A673 (cell line): Measurements from ENCODE around the gene CCDC171. TPM values are rescaled to one million over a fixed set of nuclear protein-coding genes. Genes with fewer than 3 reads are reported as not detected.
A peak's percentile ranks its signal among the peaks of the same experiment; 100 is the strongest.

Source experiments
- BruUV-seq: library from RNA; stranded (reverse); fragments of 400-500 nt; replicated peaks from 2 replicates; lab custom pipeline; 2021; lab: Mats Ljungman, UMichigan
- CTCF ChIA-PET: fragments of 300-600 bp; sonication (Branson Sonifier 250); formaldehyde crosslinking; loops from one replicate; lab custom pipeline; 2022; ENCODE audit warnings: antibody characterized with exemption; lab: Charles Lee
- POLR2A ChIA-PET: fragments of 300-600 bp; sonication (Branson Sonifier 250); formaldehyde crosslinking; loops from one replicate; lab custom pipeline; 2022; ENCODE audit warnings: antibody characterized with exemption; ENCODE audit not compliant: low non-redundant PET; lab: Charles Lee
- DNase-seq: peaks from one replicate; pipeline ENCODE4 v3.0.0-alpha.2; 2015; ENCODE audit warnings: low spot score
- H3K27ac ChIP-seq: fragments of 200-600 bp; sonication (generic); 2 replicates; pipeline ENCODE4 v1.5.1; 2016; ENCODE audit warnings: mixed run types, low read depth, mild to moderate bottlenecking, mixed read lengths, antibody characterized with exemption, low read length; ENCODE audit not compliant: poor library complexity, severe bottlenecking
- H3K27me3 ChIP-seq: fragments of 200-600 bp; sonication (generic); replicated peaks from 2 replicates; pipeline ENCODE4 v1.6.1; 2017; ENCODE audit warnings: mixed run types, low read depth, mild to moderate bottlenecking, mixed read lengths, antibody characterized with exemption, low read length; ENCODE audit not compliant: insufficient read depth, poor library complexity
- H3K36me3 ChIP-seq: fragments of 200-600 bp; sonication (generic); 2 replicates; pipeline ENCODE4 v1.6.1; 2016; ENCODE audit warnings: mixed run types, mild to moderate bottlenecking, mixed read lengths, antibody characterized with exemption, low read length; ENCODE audit not compliant: insufficient read depth, poor library complexity, severe bottlenecking
- H3K4me1 ChIP-seq: fragments of 200-600 bp; sonication (generic); 2 replicates; pipeline ENCODE4 v1.6.1; 2017; ENCODE audit warnings: mixed run types, mild to moderate bottlenecking, mixed read lengths, antibody characterized with exemption, low read length; ENCODE audit not compliant: insufficient read depth, poor library complexity, severe bottlenecking
- H3K4me3 ChIP-seq: fragments of 200-600 bp; sonication (generic); 2 replicates; pipeline ENCODE4 v1.5.1; 2016; ENCODE audit warnings: low read depth, mixed run types, mild to moderate bottlenecking, mixed read lengths, low read length; ENCODE audit not compliant: poor library complexity, severe bottlenecking
- H3K9me3 ChIP-seq: fragments of 200-600 bp; sonication (generic); 2 replicates; pipeline ENCODE4 v1.6.1; 2016; ENCODE audit warnings: mixed run types, low read depth, mild to moderate bottlenecking, mixed read lengths, antibody characterized with exemption, low read length; ENCODE audit not compliant: poor library complexity, severe bottlenecking
- EZH2 ChIP-seq: fragments of 200-600 bp; sonication (generic); IDR thresholded peaks from 2 replicates; pipeline ENCODE4 v1.6.1; 2017; ENCODE audit warnings: borderline replicate concordance, low read depth, mild to moderate bottlenecking, mixed read lengths, antibody characterized with exemption, low read length; ENCODE audit not compliant: poor library complexity, severe bottlenecking
- intact Hi-C: fragments of 100-400 bp; cut with micrococcal nuclease; formaldehyde crosslinking; loops from one replicate; pipeline ENCODE4 v1.10.0; 2022; ENCODE audit not compliant: unreplicated experiment
- total RNA-seq: library from RNA; stranded (reverse); gene quantifications from 2 replicates; pipeline ENCODE4 v1.2.3, GENCODE V29; 2021
- TF ChIP-seq, protein P1 (sequence below): fragments of 300-800, 200-600 bp; sonication (generic); conservative IDR thresholded peaks from 2 replicates; pipeline ENCODE4 v1.5.1; 2017; ENCODE audit warnings: low read depth, mild to moderate bottlenecking, antibody characterized with exemption, low read length, moderate library complexity, mixed read lengths

Gene CCDC171
- total RNA-seq, 1 experiment from 2014 or later, result 72.5 TPM

DNA sequence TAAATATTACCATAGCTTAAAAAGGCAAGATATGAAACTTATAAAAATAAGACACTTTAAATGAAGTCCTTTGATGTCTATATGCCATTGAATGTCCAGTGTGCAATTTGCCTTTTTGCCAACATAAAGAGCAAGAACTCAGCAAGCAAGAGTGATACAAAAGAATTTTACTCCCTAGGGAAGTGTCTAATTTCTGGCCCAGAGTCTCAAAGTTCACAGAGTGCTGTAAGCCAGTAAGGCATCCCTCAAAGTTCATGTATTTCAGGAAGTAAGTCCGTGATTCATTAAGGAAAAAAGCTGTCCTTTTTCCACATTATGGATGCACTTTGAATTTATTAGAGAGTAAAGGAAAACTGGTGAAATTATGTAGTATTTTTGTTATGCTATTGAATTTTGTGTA, 185.2 kb downstream of the CCDC171 start:
- DNase-seq, result peak; percentile 32
- Histone ChIP-seq H3K27ac (no peak overlapping the region), H3K4me1 (peaks cover 5% of the 10 kb centered on the region), H3K36me3 (no peaks in the 10 kb centered on the region), H3K9me3 (no peaks in the 10 kb centered on the region), H3K4me3 (no peak overlapping the region), H3K27me3 (no peaks in the 10 kb centered on the region)
- no TSS peak for BruUV-seq
- no peak for TF ChIP-seq EZH2
- TF ChIP-seq, protein P1, sequence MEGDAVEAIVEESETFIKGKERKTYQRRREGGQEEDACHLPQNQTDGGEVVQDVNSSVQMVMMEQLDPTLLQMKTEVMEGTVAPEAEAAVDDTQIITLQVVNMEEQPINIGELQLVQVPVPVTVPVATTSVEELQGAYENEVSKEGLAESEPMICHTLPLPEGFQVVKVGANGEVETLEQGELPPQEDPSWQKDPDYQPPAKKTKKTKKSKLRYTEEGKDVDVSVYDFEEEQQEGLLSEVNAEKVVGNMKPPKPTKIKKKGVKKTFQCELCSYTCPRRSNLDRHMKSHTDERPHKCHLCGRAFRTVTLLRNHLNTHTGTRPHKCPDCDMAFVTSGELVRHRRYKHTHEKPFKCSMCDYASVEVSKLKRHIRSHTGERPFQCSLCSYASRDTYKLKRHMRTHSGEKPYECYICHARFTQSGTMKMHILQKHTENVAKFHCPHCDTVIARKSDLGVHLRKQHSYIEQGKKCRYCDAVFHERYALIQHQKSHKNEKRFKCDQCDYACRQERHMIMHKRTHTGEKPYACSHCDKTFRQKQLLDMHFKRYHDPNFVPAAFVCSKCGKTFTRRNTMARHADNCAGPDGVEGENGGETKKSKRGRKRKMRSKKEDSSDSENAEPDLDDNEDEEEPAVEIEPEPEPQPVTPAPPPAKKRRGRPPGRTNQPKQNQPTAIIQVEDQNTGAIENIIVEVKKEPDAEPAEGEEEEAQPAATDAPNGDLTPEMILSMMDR, result no peak
- ChIA-PET CTCF (no interaction called here), POLR2A (no interaction called here)
- intact Hi-C loops, result no loop called here

GRCh38 chr9:15741015-15741414, 188.2 kb downstream of the CCDC171 start:
- no peaks in the 10 kb centered on the region for H3K36me3 ChIP-seq
- DNase-seq, result no peak
- no peak overlapping the region for H3K4me3 ChIP-seq
- ChIA-PET POLR2A (no interaction called here), CTCF (no interaction called here)
- no peak overlapping the region for H3K27ac ChIP-seq
- H3K4me1 ChIP-seq, result peaks cover 5% of the 10 kb centered on the region
- intact Hi-C loops, result no loop called here
- H3K27me3 ChIP-seq, result no peaks in the 10 kb centered on the region
- BruUV-seq, result no TSS peak
- H3K9me3 ChIP-seq, result no peaks in the 10 kb centered on the region
- no peak for TF ChIP-seq EZH2
- TF ChIP-seq, protein P1, result no peak

- Histone ChIP-seq H3K27ac (no peak overlapping the region), H3K9me3 (no peaks in the 10 kb centered on the region), H3K36me3 (no peaks in the 10 kb centered on the region), H3K4me3 (no peak overlapping the region), H3K27me3 (no peaks in the 10 kb centered on the region), H3K4me1 (no peaks in the 10 kb centered on the region)
- POLR2A ChIA-PET, result no interaction called here
- BruUV-seq, result no TSS peak
- no peak for DNase-seq
- CTCF ChIA-PET, result no interaction called here
- no peak for TF ChIP-seq EZH2
- TF ChIP-seq, protein P1, result no peak
- intact Hi-C loops, result no loop called here
These were observed 190.7 kb downstream of the CCDC171 start for GRCh38 chr9:15743512-15743911.
